H1 (cell line): ENCODE measurements around the gene LIN54. TPM values are rescaled to one million over a fixed set of nuclear protein-coding genes. Genes with fewer than 3 reads are reported as not detected.

Experiments
- CTCF ChIA-PET: fragments of 300-600 bp; sonication (Branson Sonifier 250); formaldehyde crosslinking; loops from one replicate; lab custom pipeline; 2021; ENCODE audit not compliant: partially characterized antibody; lab: Charles Lee
- POLR2A ChIA-PET: fragments of 300-600 bp; sonication (Branson Sonifier 250); formaldehyde crosslinking; loops from one replicate; lab custom pipeline; 2021; ENCODE audit warnings: inconsistent platforms; ENCODE audit not compliant: partially characterized antibody; lab: Charles Lee
- DNase-seq, 2 experiments: peaks; one replicate each; pipeline versions ENCODE4 v3.0.0 to v3.0.0-alpha.2; 2010 to 2022; ENCODE audit warnings: low spot score in 2 of 2, low read depth in 1 of 2, mixed read lengths in 1 of 2
- FAIRE-seq: peaks from 2 replicates; lab custom pipeline; 2011; peaks lifted over from hg19 to GRCh38; lab: Jason Lieb, UNC
- H2AFZ ChIP-seq: 2 replicates; pipeline ENCODE4 v1.8.1; 2012; ENCODE audit warnings: low read length, inconsistent platforms
- H2AK5ac ChIP-seq: 2 replicates; pipeline ENCODE4 v1.6.1; 2013; ENCODE audit warnings: low read depth, low read length
- H2BK120ac ChIP-seq: replicated peaks from 2 replicates; pipeline ENCODE3; 2013; ENCODE audit warnings: low read depth, low read length, inconsistent platforms
- H2BK12ac ChIP-seq: 2 replicates; pipeline ENCODE4 v1.6.1; 2013; ENCODE audit warnings: low read depth, low read length
- H2BK15ac ChIP-seq: 2 replicates; pipeline ENCODE4 v1.6.1; 2013; ENCODE audit warnings: low read length
- H2BK20ac ChIP-seq: 2 replicates; pipeline ENCODE4 v1.6.1; 2013; ENCODE audit warnings: low read length
- H2BK5ac ChIP-seq: 2 replicates; pipeline ENCODE4 v1.6.1; 2013; ENCODE audit warnings: low read depth, low read length
- H3K14ac ChIP-seq: 2 replicates; pipeline ENCODE4 v1.6.1; 2013; ENCODE audit warnings: inconsistent platforms; ENCODE audit not compliant: insufficient read length
- H3K18ac ChIP-seq: 2 replicates; pipeline ENCODE4 v1.6.1; 2013; ENCODE audit warnings: low read length; ENCODE audit errors: extremely low read depth
- H3K23ac ChIP-seq: 2 replicates; pipeline ENCODE4 v1.6.1; 2013; ENCODE audit warnings: inconsistent platforms; ENCODE audit not compliant: insufficient read length
- H3K23me2 ChIP-seq: 2 replicates; pipeline ENCODE4 v1.6.1; 2013; ENCODE audit warnings: low read depth, low read length
- H3K27ac ChIP-seq: 2 replicates; pipeline ENCODE4 v1.6.1; 2011; ENCODE audit warnings: low read depth, low read length, inconsistent platforms
- H3K27me3 ChIP-seq, 4 experiments: replicated peaks in 1 of 4; 1 replicate in 1 of 4; 2 replicates in 3 of 4; pipeline versions ENCODE4 v1.6.1 to v1.8.1; 2011 to 2013; ENCODE audit warnings: low read length in 3 of 4, mild to moderate bottlenecking in 3 of 4, inconsistent platforms in 2 of 4, mixed read lengths in 2 of 4, moderate library complexity in 1 of 4; ENCODE audit not compliant: control insufficient read depth in 3 of 4, insufficient read depth in 3 of 4; ENCODE audit errors: extremely low read depth in 1 of 4
- H3K36me3 ChIP-seq, 4 experiments: 2 replicates each; pipeline versions ENCODE4 v1.6.1 to v1.8.1; 2011 to 2013; ENCODE audit warnings: mild to moderate bottlenecking in 4 of 4, low read length in 3 of 4, moderate library complexity in 2 of 4, control low read depth in 1 of 4, inconsistent platforms in 1 of 4; ENCODE audit not compliant: insufficient read depth in 4 of 4, control insufficient read depth in 2 of 4
- H3K4ac ChIP-seq: replicated peaks from 2 replicates; pipeline ENCODE3; 2013; ENCODE audit warnings: low read length, low read depth, mixed read lengths, inconsistent platforms; ENCODE audit not compliant: insufficient read length
- H3K4me1 ChIP-seq, 4 experiments: replicated peaks in 1 of 4; 1 replicate in 1 of 4; 2 replicates in 3 of 4; pipeline versions ENCODE4 v1.6.1 to v1.8.1; 2011 to 2013; ENCODE audit warnings: low read length in 3 of 4, inconsistent platforms in 2 of 4, mixed read lengths in 1 of 4; ENCODE audit not compliant: insufficient read depth in 4 of 4, control insufficient read depth in 3 of 4
- H3K4me2 ChIP-seq, 2 experiments: 2 replicates each; pipeline versions ENCODE4 v1.6.1 to v1.8.1; 2011 to 2013; ENCODE audit warnings: low read depth in 2 of 2, low read length in 2 of 2, control low read depth in 1 of 2, inconsistent platforms in 1 of 2, mild to moderate bottlenecking in 1 of 2; ENCODE audit not compliant: insufficient read depth in 1 of 2
- H3K4me3 ChIP-seq, 4 experiments: fragments of 200-600, 300-600 bp in 1 of 4; sonication (generic), shearing (Covaris generic), sonication (Bioruptor Twin) in 1 of 4; 2 replicates each; pipeline versions ENCODE4 v1.5.1 to v1.8.1; 2011 to 2016; ENCODE audit warnings: low read length in 4 of 4, low read depth in 3 of 4, control low read depth in 2 of 4, inconsistent platforms in 2 of 4, mild to moderate bottlenecking in 2 of 4, mixed read lengths in 1 of 4, moderate library complexity in 1 of 4; ENCODE audit not compliant: insufficient read depth in 2 of 4; ENCODE audit errors: extremely low read depth in 1 of 4
- H3K56ac ChIP-seq: replicated peaks from 2 replicates; pipeline ENCODE3; 2013; ENCODE audit warnings: low read depth, mild to moderate bottlenecking, mixed read lengths, low read length, inconsistent platforms; ENCODE audit not compliant: insufficient read length
- H3K79me1 ChIP-seq: 2 replicates; pipeline ENCODE4 v1.6.1; 2013; ENCODE audit warnings: low read depth, low read length, control low read depth
- H3K79me2 ChIP-seq, 2 experiments: 2 replicates each; pipeline versions ENCODE4 v1.6.1 to v1.8.1; 2012 to 2013; ENCODE audit warnings: low read length in 2 of 2, mild to moderate bottlenecking in 2 of 2, inconsistent platforms in 1 of 2; ENCODE audit not compliant: insufficient read depth in 2 of 2, control insufficient read depth in 1 of 2
- H3K9ac ChIP-seq, 4 experiments: replicated peaks in 1 of 4; 1 replicate in 1 of 4; 2 replicates in 3 of 4; pipeline versions ENCODE4 v1.6.1 to v1.8.1; 2011 to 2013; ENCODE audit warnings: low read depth in 3 of 4, low read length in 3 of 4, control low read depth in 2 of 4, mild to moderate bottlenecking in 2 of 4, moderate library complexity in 2 of 4, inconsistent platforms in 1 of 4; ENCODE audit errors: extremely low read depth in 1 of 4
- H3K9me3 ChIP-seq, 2 experiments: 2 replicates each; pipeline versions ENCODE4 v1.6.1 to v1.8.1; 2012 to 2013; ENCODE audit warnings: mild to moderate bottlenecking in 2 of 2, moderate library complexity in 2 of 2, control low read depth in 1 of 2, inconsistent platforms in 1 of 2, low read depth in 1 of 2, low read length in 1 of 2, mixed read lengths in 1 of 2; ENCODE audit not compliant: insufficient read depth in 2 of 2
- H4K20me1 ChIP-seq, 2 experiments: replicated peaks in 1 of 2; 2 replicates each; pipeline versions ENCODE3 to v1.8.1; 2011 to 2013; ENCODE audit warnings: inconsistent platforms in 2 of 2, low read length in 2 of 2, mild to moderate bottlenecking in 1 of 2; ENCODE audit not compliant: insufficient read depth in 2 of 2, control insufficient read depth in 1 of 2
- H4K5ac ChIP-seq: 2 replicates; pipeline ENCODE4 v1.6.1; 2013; ENCODE audit warnings: low read length, low read depth, mixed read lengths, inconsistent platforms; ENCODE audit not compliant: insufficient read length
- H4K8ac ChIP-seq: 2 replicates; pipeline ENCODE4 v1.8.0; 2013; ENCODE audit warnings: mild to moderate bottlenecking, moderate library complexity, low read length, inconsistent platforms; ENCODE audit not compliant: insufficient read depth; ENCODE audit errors: extremely low read depth
- H4K91ac ChIP-seq: replicated peaks from 2 replicates; pipeline ENCODE3; 2013; ENCODE audit warnings: low read length, mixed read lengths, inconsistent platforms; ENCODE audit not compliant: insufficient read length
- CHD2 ChIP-seq: IDR thresholded peaks from 2 replicates; pipeline ENCODE4 v1.6.1; 2012; ENCODE audit warnings: low read length, improper control_type of control experiment
- CTBP2 ChIP-seq: IDR thresholded peaks from 2 replicates; pipeline ENCODE4 v1.7.0; 2011; ENCODE audit warnings: borderline replicate concordance, mild to moderate bottlenecking, moderate library complexity, mixed read lengths, low read length; ENCODE audit not compliant: insufficient read depth, insufficient read length
- PHF8 ChIP-seq: fragments of 200-600 bp; sonication (generic); conservative IDR thresholded peaks from 2 replicates; pipeline ENCODE4 v1.7.1; 2012; ENCODE audit warnings: low read depth, mild to moderate bottlenecking, inconsistent platforms, low read length, moderate library complexity
- POU5F1 ChIP-seq: IDR thresholded peaks from 2 replicates; pipeline ENCODE4 v1.6.1; 2011; ENCODE audit warnings: low read depth, mild to moderate bottlenecking, low read length, moderate library complexity
- RFX5 ChIP-seq: IDR thresholded peaks from 2 replicates; pipeline ENCODE4 v1.6.1; 2011; ENCODE audit warnings: low read depth, low read length, improper control_type of control experiment, borderline replicate concordance
- SP2 ChIP-seq: IDR thresholded peaks from 2 replicates; pipeline ENCODE4 v1.6.1; 2012; ENCODE audit warnings: mild to moderate bottlenecking, low read length, inconsistent platforms
- SUZ12 ChIP-seq: fragments of 200-600 bp; sonication (generic); IDR thresholded peaks from 2 replicates; pipeline ENCODE4 v1.6.1; 2012; ENCODE audit warnings: mild to moderate bottlenecking, inconsistent platforms, low read length, moderate library complexity, mixed read lengths
- WGBS, 2 experiments: shearing (Covaris generic) in 1 of 2; methylation state at CpG; one replicate each; pipeline versions ENCODE4 v1.1.6 to v1.1.7; 2013 to 2015; ENCODE audit warnings: low lambda C conversion rate in 2 of 2, mixed read lengths in 2 of 2, inconsistent platforms in 1 of 2, low coverage in 1 of 2, missing lambda C conversion rate in 1 of 2; ENCODE audit not compliant: insufficient replicate concordance in 2 of 2, insufficient coverage in 1 of 2, insufficient read length in 1 of 2; ENCODE audit errors: extremely low coverage in 1 of 2, missing lambda C conversion rate in 1 of 2; 5-methylcytosine and 5-hydroxymethylcytosine counted together
- polyA plus RNA-seq, 7 experiments: library from polyadenylated mRNA; depleted of rRNA in 3 of 7; stranded (reverse) in 5 of 7; unstranded in 2 of 7; fragments of >200 nt in 5 of 7; fragments of 200-250 nt in 2 of 7; gene quantifications; 1 replicate in 5 of 7; 2 replicates in 1 of 7; 4 replicates in 1 of 7; pipeline versions ENCODE4 v1.2.1 to v1.2.3, GENCODE V29; 2011 to 2013; ENCODE audit warnings: missing spikeins in 2 of 7, mixed read lengths in 2 of 7
- total RNA-seq: library from RNA; stranded (reverse); fragmentation: NEBNext Ultra II Directional; extraction: Animal tissue kit (Norgen Biotek cat#: 25700); gene quantifications from 2 replicates; pipeline ENCODE4 v1.2.1, GENCODE V29; 2021
- TF ChIP-seq, protein P1 (sequence below): IDR thresholded peaks from 2 replicates; pipeline ENCODE4 v1.6.1; 2011; ENCODE audit warnings: low read length, improper control_type of control experiment
- TF ChIP-seq, protein P2 (sequence below): IDR thresholded peaks from 2 replicates; pipeline ENCODE4 v1.6.1; 2012; ENCODE audit warnings: inconsistent platforms

The LIN54 gene
- total and polyA plus RNA-seq, 2 of the 8 experiments (the other 6 are each of a cell fraction or from before 2014, with no cell fraction given) = 5.7 to 11.1 TPM

DNA sequence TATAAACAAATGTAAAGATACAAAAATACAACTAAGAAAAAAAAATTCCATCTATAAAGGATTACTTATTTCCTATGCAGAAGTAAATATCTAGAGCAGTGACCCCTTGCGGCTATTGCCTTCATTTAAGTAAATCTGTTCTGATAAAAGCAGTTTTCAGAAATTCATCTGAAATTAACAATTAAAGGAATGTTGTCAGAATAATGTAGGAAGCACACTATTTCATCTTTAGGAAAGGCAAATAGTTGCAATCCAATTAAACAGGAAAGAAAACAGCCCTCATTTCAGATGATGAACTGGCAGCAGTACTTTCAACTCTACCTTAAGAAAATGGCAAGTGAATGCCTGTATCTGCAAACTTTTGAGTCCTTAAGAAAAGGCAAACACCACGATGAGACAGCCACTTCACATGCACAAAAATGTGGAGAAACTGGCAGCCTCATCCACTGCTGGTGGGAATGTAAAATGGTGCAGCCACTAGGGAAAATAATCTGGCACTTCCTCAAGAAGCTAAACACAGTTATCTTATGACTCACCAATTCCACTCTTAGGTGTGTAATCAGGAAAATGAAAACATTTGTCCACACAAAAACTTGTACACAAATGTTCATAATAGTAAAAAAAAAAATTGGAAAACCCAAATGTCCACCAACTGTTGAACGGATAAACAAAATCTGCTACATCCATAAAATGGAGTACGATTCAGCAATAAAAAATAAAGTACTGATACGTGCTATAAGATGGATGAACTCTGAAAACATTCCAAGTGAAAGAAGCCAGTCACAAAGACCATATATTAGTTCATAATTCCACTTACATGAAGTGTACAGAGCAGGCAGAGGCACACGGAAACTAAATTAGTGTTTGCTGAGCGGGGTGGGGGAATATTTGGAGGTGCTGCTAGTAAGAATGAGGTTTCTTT lies 112.0 kb downstream of the LIN54 start:
- DNase-seq (no peak), FAIRE-seq (no peak)
- Histone ChIP-seq H3K79me2 (peaks cover 20 to 80% of the 10 kb centered on the region in 2 experiments), H3K23me2 (peaks cover 10% of the 10 kb centered on the region), H4K91ac (no peak overlapping the region), H3K4me3 (peak overlapping the region; percentile 81 to 97 (median 89)), H3K9ac (peak overlapping the region; percentile 21 to 84 (median 60); a peak in 6 of 7 replicates), H3K18ac (no peak overlapping the region), H4K20me1 (peaks cover 3 to 11% of the 10 kb centered on the region in 2 experiments), H3K4ac (no peak overlapping the region), H2BK20ac (no peak overlapping the region), H4K8ac (no peak overlapping the region), H3K56ac (no peak overlapping the region), H2BK5ac (no peak overlapping the region), H3K79me1 (no peaks in the 10 kb centered on the region), H2AK5ac (no peak overlapping the region), H2BK120ac (no peak overlapping the region), H3K14ac (no peak overlapping the region), H3K4me1 (peaks cover 0 to 2% (median 0%) of the 10 kb centered on the region in 4 experiments; a peak in 1 of 7 replicates), H2AFZ (no peak overlapping the region), H3K36me3 (peaks cover 11 to 53% (median 26%) of the 10 kb centered on the region in 4 experiments; a peak in 7 of 8 replicates), H2BK15ac (no peak overlapping the region), H3K27ac (no peak overlapping the region), H2BK12ac (no peak overlapping the region), H3K9me3 (no peaks in the 10 kb centered on the region), H3K23ac (no peak overlapping the region), H3K27me3 (no peaks in the 10 kb centered on the region), H3K4me2 (peak overlapping the region; percentile 75 to 84), H4K5ac (no peak overlapping the region)
- 58% methylated on average over 7 of the region's 7 CpGs; no CpG with 5 or more reads in 1 of the 2 experiments for WGBS, 2 experiments
- ChIA-PET POLR2A (interaction anchor here (1.0 to 6.8 kb wide), 6 partner anchors 10 to 470 kb away, joined by 3 to 86 read pairs (median 5); partner anchors contain the start of gene SEC31A), CTCF (interaction anchor here (0.6 to 1.5 kb wide), 2 partner anchors 46 to 113 kb away, joined by 3 to 5 read pairs; no protein-coding TSS in a partner anchor)
- TF ChIP-seq RFX5 (no peak), PHF8 (no peak), CHD2 (no peak), SP2 (no peak), CTBP2 (no peak), SUZ12 (no peak), POU5F1 (no peak)
- TF ChIP-seq, protein P1, sequence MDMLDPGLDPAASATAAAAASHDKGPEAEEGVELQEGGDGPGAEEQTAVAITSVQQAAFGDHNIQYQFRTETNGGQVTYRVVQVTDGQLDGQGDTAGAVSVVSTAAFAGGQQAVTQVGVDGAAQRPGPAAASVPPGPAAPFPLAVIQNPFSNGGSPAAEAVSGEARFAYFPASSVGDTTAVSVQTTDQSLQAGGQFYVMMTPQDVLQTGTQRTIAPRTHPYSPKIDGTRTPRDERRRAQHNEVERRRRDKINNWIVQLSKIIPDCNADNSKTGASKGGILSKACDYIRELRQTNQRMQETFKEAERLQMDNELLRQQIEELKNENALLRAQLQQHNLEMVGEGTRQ = no peak
- TF ChIP-seq, protein P2, sequence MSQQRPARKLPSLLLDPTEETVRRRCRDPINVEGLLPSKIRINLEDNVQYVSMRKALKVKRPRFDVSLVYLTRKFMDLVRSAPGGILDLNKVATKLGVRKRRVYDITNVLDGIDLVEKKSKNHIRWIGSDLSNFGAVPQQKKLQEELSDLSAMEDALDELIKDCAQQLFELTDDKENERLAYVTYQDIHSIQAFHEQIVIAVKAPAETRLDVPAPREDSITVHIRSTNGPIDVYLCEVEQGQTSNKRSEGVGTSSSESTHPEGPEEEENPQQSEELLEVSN = no peak
